Smooth muscle cell (in vitro differentiated cells): ENCODE data around the gene HS6ST1. TPM values are rescaled to one million over a fixed set of nuclear protein-coding genes. Genes with fewer than 3 reads are reported as not detected.
"Not testable (repeated sequence)": the region's sequence is repeated elsewhere in the genome, so short reads cannot be mapped to it uniquely, and the experiment has no call there.

Experiments used
- DNase-seq: peaks from one replicate; lab custom pipeline; 2025; ENCODE audit not compliant: unreplicated experiment; lab: John Stamatoyannopoulos, UW
- H2AFZ ChIP-seq: fragments of 200-600 bp; sonication (generic); 2 replicates; pipeline ENCODE4 v1.6.0; 2016; ENCODE audit warnings: antibody characterized with exemption, low read depth, mild to moderate bottlenecking
- H3F3A ChIP-seq: fragments of 200-600 bp; sonication (generic); 2 replicates; pipeline ENCODE4 v1.6.0; 2017; ENCODE audit warnings: antibody characterized with exemption, low read depth
- H3K27ac ChIP-seq: fragments of 200-600 bp; sonication (generic); 2 replicates; pipeline ENCODE4 v1.5.1; 2016; ENCODE audit warnings: low read depth, mild to moderate bottlenecking
- H3K27me3 ChIP-seq: fragments of 200-600 bp; sonication (generic); 2 replicates; pipeline ENCODE4 v1.6.1; 2016; ENCODE audit warnings: low read depth, mild to moderate bottlenecking
- H3K36me3 ChIP-seq: fragments of 200-600 bp; sonication (generic); 2 replicates; pipeline ENCODE4 v1.5.1; 2016; ENCODE audit warnings: low read depth
- H3K4me1 ChIP-seq: fragments of 200-600 bp; sonication (generic); 2 replicates; pipeline ENCODE4 v1.5.1; 2016; ENCODE audit warnings: low read depth
- H3K4me2 ChIP-seq: fragments of 200-600 bp; sonication (generic); 2 replicates; pipeline ENCODE4 v1.6.0; 2016; ENCODE audit warnings: mild to moderate bottlenecking
- H3K4me3 ChIP-seq: fragments of 200-600 bp; sonication (generic); 2 replicates; pipeline ENCODE4 v1.5.1; 2016; ENCODE audit warnings: mild to moderate bottlenecking
- H3K79me2 ChIP-seq: fragments of 200-600 bp; sonication (generic); 2 replicates; pipeline ENCODE4 v1.6.0; 2016; ENCODE audit warnings: low read depth, mild to moderate bottlenecking
- H3K9ac ChIP-seq: fragments of 200-600 bp; sonication (generic); 2 replicates; pipeline ENCODE4 v1.6.0; 2016; ENCODE audit warnings: low read depth
- H3K9me3 ChIP-seq: fragments of 200-600 bp; sonication (generic); replicated peaks from 2 replicates; pipeline ENCODE4 v1.5.1; 2016; ENCODE audit warnings: low read depth
- H4K20me1 ChIP-seq: fragments of 200-600 bp; sonication (generic); 2 replicates; pipeline ENCODE4 v1.6.0; 2016; ENCODE audit warnings: low read depth
- CTCF ChIP-seq: fragments of 200-600 bp; sonication (generic); IDR thresholded peaks from 2 replicates; pipeline ENCODE4 v1.5.1; 2017; ENCODE audit warnings: borderline replicate concordance, mild to moderate bottlenecking, antibody characterized with exemption; ENCODE audit not compliant: insufficient read depth, poor library complexity, severe bottlenecking
- WGBS: methylation state at CpG from one replicate; pipeline ENCODE4 v1.1.7; 2016; ENCODE audit warnings: low lambda C conversion rate; 5-methylcytosine and 5-hydroxymethylcytosine counted together
- polyA plus RNA-seq: library from polyadenylated mRNA; unstranded; fragments of >200 nt; fragmentation: Nextera tagmentation; extraction: Ambion mirVana; gene quantifications from 2 replicates; pipeline ENCODE4 v1.2.1, GENCODE V29; 2016
- total RNA-seq: library from RNA; depleted of rRNA; stranded (reverse); fragments of >200 nt; gene quantifications from 2 replicates; pipeline ENCODE4 v1.2.3, GENCODE V29; 2014

Gene HS6ST1
- total and polyA plus RNA-seq, 2 experiments from 2014 or later, result 9.3 to 13.0 TPM

- Histone ChIP-seq H3K4me1 (peaks cover 15% of the 10 kb centered on the region), H3K4me3 (no peak overlapping the region), H4K20me1 (no peaks in the 10 kb centered on the region), H3K36me3 (no peaks in the 10 kb centered on the region), H3K79me2 (no peaks in the 10 kb centered on the region), H3F3A (peaks cover 4% of the 10 kb centered on the region), H3K9me3 (no peaks in the 10 kb centered on the region), H3K9ac (no peak overlapping the region), H3K4me2 (no peak overlapping the region), H2AFZ (no peak overlapping the region), H3K27me3 (peaks cover 4% of the 10 kb centered on the region), H3K27ac (no peak overlapping the region)
- no peak for DNase-seq
- TF ChIP-seq CTCF, result no peak
- 84% methylated on average over 6 of the region's 6 CpGs for WGBS
These were observed 60.5 kb downstream of the HS6ST1 start for GRCh38 chr2:128258218-128258617.

GRCh38 chr2:128252501-128252900, 66.2 kb downstream of the HS6ST1 start:
- no peaks in the 10 kb centered on the region for H3K9me3 ChIP-seq

GRCh38 chr2:128252086-128252485, 66.6 kb downstream of the HS6ST1 start:
- not testable (repeated sequence) for H3K4me1 ChIP-seq, H3K9me3 ChIP-seq, H3F3A ChIP-seq, H3K36me3 ChIP-seq, H3K9ac ChIP-seq, H3K27ac ChIP-seq, H3K4me3 ChIP-seq, DNase-seq, H3K27me3 ChIP-seq, H3K79me2 ChIP-seq, H3K4me2 ChIP-seq, H4K20me1 ChIP-seq, H2AFZ ChIP-seq
- WGBS, result 96% methylated on average over 6 of the region's 6 CpGs

More at GRCh38 chr2:128252501-128252900, 66.2 kb downstream of the HS6ST1 start:
- Histone ChIP-seq H3K27ac (no peak overlapping the region), H3K4me1 (peaks cover 2% of the 10 kb centered on the region), H3F3A (no peaks in the 10 kb centered on the region), H3K36me3 (no peaks in the 10 kb centered on the region), H3K79me2 (no peaks in the 10 kb centered on the region), H3K4me2 (no peak overlapping the region), H2AFZ (no peak overlapping the region), H4K20me1 (no peaks in the 10 kb centered on the region), H3K9ac (no peak overlapping the region), H3K27me3 (peaks cover 4% of the 10 kb centered on the region), H3K4me3 (no peak overlapping the region)
- no peak for TF ChIP-seq CTCF
- DNase-seq, result no peak
- WGBS, result 95% methylated on average over 6 of the region's 6 CpGs

- Histone ChIP-seq H3K27me3 (no peaks in the 10 kb centered on the region), H3K36me3 (no peaks in the 10 kb centered on the region), H3K4me3 (no peak overlapping the region), H3K9me3 (no peaks in the 10 kb centered on the region), H2AFZ (no peak overlapping the region), H3K27ac (no peak overlapping the region), H3K79me2 (no peaks in the 10 kb centered on the region), H3F3A (no peaks in the 10 kb centered on the region), H3K9ac (no peak overlapping the region), H4K20me1 (no peaks in the 10 kb centered on the region), H3K4me2 (no peak overlapping the region), H3K4me1 (peaks cover 2% of the 10 kb centered on the region)
- no peak for DNase-seq
- 77% methylated on average over 8 of the region's 8 CpGs for WGBS
- TF ChIP-seq CTCF, result no peak
These were observed 68.2 kb downstream of the HS6ST1 start for GRCh38 chr2:128250229-128251025.
